GM21360 (cell line): ENCODE data around the gene RDH13.
"Not testable (repeated sequence)": the region's sequence is repeated elsewhere in the genome, so short reads cannot be mapped to it uniquely, and the experiment has no call there.

Experiments used
- ATAC-seq: cut with Tn5 transposase; IDR thresholded peaks from one replicate; pipeline ENCODE4 v1.9.1; 2021; ENCODE audit warnings: mild to moderate bottlenecking, moderate library complexity; ENCODE audit not compliant: unreplicated experiment

RDH13 gene

DNA sequence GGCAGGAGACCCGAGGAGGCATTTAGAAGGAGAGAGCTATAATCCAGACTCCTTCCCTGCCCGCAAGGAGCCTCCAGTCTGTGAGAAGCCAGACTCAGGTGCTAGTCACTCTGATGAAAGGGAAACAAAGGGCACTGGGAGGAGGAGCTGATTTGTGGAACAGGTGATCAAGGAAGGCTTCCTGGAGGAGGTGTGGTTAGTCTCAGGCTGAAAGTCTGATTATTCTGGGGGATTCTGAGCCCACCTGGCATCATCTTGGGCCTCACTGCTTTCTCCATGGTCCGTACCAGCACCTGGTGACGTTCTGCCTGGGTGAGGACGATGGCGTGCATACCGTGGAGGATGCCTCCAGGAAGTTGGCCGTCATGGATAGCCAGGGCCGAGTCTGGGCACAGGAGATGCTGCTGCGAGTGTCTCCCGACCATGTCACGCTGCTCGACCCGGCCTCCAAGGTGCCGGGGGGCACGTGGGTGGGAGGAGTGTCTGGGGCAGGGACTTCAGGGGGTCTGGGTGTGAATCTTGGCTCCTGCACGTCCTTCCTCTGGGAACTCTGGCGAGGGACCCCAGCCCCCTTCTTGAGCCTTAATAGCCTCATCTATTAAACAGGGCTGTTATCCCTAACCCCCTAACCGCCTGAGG is 16.6 kb upstream of the RDH13 start:
- no peak for ATAC-seq

DNA sequence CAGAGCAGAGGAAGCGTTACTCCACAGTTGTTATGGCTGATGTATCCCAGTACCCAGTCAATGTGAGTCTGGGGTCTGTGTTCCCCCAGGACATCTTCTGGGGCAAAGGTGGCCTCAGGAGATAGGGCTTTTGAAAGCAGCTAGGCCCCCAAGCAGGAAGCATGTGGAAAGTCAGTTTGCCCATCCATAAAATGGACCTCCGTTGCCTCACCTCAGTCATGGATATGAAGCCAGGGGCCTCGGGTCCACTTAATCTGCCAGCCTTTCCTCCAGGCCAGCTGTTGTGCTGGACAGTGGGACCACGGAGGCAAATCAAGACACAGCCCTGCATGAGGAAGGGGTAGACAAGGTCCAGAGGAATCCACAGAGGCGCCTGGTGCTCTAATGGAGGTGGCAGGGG is 16.0 kb upstream of the RDH13 start:
- no peak for ATAC-seq

DNA sequence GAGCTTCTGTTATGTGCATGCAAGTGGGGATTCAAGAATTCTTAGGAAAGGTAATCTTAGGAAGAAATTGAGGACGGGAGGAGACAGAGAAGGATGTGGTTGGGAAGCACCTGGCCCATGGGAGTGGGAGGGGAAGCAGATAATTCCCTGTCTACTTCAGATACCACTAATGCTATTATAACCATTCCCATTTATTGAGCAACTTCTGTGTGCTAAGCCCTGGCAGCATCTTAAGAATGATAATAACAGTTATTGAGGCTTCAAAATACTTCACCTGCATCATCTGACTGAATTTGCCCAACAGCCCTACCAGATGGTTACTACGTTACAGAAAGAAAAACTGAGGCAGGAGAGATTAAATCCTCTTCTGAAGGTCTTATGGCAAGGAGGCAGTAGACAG is 14.2 kb upstream of the RDH13 start:
- no peak for ATAC-seq

DNA sequence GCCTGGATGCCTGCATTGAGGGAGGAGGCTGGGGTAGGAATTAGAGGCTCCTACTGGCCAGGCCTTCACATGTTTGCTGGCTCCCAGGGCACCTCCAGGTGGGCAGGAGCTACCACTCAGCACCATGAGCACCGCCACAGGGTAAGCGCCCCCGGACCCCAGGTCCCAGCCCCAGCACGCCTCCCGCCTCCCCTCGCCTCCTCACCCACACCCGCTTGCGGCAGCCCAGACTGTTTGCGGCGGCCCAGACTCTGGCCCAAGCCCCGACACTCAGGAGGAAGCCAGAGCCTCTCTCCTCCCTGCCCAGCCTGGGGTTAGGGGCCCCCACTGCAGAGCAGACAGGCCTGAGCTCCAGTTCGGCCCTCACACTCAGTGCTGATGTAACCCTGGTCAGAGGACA is 13.4 kb upstream of the RDH13 start:
- ATAC-seq: no peak

DNA sequence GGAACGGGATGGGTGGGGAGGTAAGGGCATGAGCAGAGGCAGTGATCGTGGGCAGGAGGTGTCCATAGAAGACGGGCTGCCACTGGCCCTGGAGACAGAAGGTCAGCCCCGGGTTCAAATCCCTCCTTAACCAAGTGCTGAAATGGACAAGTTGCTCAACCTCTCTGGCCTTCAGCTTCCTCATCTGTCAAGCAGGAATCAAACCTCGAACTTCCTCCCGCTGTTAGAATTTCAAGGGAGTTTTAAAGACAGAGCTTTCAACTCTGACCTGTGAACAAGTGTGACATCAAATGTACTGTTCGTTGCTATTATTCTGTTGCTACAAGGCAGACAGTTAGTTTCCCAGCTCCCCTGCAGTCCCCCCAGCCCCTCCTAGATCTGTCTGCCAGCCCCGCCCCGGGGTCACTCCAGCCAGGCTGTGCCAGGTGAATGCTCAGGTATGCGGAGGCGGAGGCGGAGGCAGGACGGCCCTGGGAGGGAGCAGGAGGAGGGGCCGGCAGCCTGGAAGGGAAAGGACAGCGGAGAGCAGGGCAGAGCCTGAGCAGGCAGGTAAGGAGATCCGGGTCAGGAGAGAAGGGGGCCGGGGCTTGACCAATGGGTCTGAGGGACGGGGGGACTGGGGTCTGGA is 12.5 kb upstream of the RDH13 start, which contains the start of gene EPS8L1:
Gene EPS8L1, plus strand, starts transcription at position 499 of the 628 bp plus-strand sequence. CDS start 576 bp downstream, outside the sequence.
- ATAC-seq: no peak

DNA sequence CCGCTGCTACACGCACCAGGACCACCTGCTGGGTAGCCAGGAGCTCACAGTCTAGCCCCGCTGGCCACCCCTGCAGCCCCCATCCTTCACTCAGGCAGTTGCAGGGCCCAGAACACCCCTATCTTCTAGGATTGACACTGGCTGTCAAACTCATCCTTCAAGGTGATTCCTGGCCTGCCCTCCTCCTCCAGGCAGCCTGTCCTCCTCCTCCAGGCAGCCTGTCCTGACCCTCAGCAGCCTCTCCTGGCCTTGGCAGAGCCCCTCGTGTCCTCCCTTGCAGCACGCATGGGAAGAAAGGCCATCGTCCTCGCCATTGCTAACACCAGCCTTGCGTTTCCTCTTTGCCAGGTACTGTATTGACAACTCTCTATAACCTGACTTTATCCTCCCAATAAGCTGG is 9.0 kb upstream of the RDH13 start:
- no peak for ATAC-seq

DNA sequence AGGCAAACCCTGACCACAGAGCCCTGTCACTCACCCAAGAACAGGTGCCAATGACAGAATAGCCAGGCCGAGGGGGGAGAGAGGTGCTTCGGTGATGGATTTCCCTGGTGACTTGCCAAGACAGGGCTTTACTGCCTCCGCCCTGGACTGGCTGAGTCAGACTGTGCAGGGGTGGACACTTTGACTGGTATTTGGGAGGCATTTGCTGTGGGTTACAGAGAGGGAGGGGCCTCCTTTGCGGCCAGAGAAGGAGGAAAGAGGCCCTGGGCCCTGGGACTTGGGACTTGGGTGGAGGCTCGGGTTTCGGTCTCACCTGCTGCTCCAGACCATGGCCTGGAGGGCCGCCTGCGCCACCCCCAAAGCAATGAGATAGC is 8.2 kb upstream of the RDH13 start:
- no peak for ATAC-seq

DNA sequence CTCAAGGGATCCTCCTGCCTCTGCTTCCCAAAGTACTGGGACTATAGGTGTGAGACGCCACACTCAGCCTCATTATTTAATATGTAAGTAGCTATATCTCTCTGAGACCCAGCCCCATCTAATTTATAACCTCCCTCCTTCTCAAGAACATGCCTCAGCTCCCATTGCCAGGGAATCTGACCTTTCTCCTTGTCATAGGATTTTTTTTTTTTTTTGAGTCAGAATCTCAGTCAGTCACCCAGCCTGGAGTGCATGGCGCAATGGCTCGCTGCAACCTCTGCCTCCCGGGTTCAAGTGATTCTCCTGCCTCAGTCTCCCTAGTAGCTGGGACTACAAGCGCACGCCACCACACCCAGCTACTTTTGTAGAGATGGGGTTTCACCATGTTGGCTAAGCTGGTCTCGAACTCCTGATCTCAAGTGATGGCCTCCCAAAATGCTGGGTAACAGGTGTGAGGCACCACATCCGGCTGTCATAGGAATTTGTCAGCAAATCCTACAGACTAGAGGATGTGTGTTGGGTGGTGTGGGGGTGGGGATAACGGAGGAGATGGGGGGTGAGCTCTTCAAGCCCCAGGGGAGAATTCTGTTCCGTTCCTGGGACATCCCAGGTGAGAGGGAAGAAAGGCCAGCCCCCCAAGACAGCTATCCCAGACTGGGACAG is 7.6 kb upstream of the RDH13 start:
- ATAC-seq: no peak

DNA sequence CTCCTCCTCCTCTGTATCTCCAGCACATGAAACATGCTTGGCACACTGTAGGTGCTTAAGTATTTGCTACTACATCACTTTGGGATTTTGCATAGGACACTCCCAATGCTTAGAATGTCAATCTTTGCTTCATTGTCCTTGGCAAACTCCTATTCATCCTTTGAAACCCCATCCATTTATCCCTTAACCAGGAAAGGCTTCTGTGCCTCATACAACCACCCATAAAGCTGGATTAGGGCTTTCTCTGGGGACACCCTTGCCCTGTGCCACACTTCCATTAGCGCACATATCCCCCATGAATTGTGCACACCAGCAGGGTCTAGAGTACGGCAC is 6.9 kb upstream of the RDH13 start:
- no peak for ATAC-seq

DNA sequence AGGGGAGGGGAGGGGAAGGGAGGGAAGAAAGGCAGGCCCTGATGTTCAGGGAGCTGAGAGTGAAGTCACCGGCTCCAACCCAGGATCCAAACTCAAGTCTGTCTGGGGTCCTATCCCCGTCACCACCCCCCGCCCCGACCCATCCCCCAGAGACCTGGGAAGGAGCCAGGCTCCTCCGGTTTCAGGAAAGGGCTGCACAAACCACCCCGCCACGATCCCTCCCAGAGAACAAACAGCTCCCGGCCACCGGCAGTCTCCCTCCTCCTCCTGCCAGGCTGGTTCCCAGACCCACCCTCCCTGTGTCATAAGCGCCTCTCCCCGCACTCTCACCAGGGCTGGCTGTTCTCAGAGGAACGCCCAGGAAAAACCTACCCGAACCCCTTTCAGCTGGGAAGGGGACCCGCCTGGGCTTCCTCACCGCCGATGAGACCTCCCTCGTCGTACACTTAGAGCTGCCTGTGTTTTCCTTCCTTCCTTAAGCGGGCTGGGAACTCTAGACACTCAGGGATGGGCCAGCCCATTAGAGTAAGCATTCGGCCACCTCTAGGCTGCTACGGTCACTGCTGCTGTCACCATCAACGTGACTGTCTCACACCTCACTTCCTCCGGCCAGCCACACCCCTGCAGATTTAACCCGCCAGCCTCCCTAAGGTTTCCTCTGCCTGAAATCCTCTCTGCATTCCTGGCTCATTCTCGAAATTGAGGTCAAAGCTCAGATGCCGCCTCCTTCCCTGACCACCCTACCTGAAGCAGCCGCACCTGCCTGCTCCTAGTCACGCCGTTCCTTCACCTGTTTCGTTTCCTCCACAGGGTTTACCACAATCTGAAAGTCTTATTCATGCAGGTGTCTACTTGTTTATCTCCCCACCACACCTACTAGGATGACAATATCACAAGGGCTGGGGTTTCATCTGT is 6.3 kb upstream of the RDH13 start:
- ATAC-seq: no peak

DNA sequence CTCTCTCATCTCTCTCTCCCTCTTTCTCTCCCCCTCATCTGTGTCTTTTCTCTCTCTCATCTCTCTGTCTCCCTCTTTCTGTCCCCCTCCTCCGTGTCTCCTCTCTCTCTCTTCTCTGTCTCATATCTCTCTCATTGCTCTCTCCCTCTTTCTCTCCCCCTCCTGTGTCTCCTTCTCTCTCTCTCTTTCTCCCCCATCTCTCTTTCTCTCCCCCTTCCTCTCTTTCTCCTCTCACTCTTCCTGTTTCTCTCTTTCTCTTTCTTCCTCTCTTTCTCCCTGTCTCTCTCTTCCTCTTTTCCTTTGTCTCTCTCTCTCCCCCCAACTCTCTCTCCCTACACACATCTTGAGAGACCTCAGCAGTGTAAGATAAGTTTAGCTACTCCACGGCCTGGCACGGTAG is 4.9 kb upstream of the RDH13 start:
- ATAC-seq: no peak

DNA sequence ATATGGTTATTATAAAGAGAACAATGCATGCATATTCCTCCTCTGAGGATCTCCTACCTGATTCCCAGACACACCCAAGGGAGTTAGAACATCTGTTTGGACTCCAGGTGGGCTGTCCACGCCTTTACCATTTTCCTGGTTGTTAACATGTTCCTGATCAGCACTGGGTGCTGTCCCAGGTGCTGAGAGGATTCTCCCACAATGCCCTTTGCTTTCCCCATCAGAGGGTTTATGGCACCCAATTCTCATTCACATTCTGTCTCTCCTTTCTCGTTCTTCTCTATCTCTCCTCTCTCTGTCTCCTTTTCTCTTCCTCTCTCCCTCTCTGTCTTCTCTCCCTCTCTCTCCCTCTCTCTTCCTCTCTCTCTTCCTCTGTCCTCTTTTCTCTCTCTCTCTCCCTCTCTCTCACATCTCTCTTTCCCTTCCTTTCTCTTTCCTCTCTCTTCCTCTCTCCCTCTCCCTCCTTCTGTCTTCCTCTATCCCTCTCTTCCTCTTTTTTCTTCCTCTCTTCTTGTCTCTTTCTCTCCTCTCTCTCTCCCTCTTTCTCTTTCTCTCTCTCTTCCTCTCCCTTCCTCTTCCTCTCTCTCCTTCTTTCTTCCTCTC is 3.3 kb upstream of the RDH13 start:
- ATAC-seq: no peak

DNA sequence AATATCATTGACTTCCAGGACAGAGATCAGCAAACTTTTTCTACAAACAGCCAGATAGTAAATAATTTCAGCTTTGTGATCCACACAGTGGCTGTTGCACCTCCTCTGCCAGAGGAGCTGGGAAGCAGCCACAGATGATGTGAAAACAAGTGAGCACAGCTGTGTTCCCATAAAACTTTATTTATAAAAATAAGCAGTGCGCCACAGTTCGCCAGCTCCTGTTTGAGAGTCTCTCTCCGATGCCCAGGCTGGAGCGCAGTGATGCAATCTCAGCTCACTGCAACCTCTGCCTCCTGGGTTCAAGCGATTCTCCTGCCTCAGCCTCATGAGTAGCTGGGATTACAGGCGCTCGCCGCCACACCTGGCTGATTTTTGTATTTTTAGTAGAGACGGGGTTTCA is 2.6 kb upstream of the RDH13 start:
- ATAC-seq: not testable (repeated sequence)

DNA sequence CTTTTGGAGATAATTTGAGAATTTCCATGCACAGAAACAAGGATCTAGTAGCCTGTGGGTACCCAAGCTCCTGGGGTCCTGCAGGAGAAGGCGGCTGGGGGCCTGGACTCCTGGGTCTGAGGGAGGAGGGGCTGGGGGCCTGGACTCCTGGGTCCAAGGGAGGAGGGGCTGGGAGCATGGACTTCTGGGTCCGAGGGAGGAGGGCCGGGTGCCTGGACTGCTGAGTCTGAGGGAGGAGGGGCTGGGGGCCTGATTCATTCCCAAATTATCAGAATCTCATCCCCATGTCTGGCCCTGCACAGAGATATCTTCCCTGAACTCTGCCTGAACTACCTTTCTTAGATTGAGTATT is 520 bp upstream of the RDH13 start:
- no peak for ATAC-seq

DNA sequence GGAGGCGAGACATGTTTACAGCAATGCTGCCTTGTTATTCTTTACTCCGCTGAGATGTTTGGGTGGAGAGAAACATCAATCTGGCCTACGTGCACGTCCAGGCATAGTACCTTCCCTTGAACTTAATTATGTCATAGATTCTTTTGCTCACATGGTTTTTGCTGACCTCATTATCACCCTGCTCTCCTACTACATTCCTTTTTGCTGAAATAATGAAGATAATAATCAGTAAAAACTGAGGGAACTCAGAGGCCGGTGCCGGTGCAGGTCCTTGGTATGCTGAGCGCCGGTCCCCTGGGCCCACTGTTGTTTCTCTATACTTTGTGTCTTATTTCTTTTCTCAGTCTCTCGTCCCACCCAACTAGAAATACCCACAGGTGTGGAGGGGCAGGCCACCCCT is 2.7 kb downstream of the RDH13 start:
- not testable (repeated sequence) for ATAC-seq

DNA sequence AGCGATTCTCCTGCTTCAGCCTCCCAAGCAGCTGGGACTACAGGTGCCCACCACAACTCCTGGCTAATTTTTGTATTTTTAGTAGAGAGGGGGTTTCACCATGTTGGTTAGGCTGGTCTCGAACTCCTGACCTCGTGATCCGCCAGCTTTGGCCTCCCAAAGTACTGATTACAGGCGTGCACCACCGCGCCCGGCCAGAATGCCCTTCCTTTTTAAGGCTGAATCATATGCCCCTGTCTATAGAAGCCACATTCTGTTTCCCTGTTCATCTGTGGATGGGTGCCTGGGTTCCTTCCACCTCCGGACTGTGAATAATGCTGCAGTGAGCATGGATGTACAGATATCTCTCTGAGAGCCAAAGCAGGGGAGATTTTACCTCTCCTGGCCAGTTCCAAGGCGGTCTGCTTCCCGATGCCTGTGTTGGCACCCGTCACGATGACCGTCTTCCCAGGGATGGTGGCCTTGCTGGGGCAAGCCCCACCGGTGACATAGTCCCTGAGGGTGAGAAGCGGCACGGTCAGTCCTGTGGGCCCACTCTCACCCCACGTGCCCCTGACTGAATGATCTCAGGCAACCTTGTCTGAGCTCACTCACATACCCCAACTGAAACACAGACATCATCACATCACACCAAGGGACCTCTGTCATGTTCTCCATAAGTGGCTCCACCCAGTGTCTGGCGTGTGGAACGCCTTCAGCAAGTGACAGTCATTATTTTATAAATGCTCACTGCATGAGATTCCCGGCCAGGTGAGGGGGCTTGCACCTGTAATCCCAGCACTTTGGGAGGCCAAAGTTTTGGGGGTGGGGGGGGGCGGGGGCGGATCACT is 4.0 kb downstream of the RDH13 start:
- no peak for ATAC-seq

DNA sequence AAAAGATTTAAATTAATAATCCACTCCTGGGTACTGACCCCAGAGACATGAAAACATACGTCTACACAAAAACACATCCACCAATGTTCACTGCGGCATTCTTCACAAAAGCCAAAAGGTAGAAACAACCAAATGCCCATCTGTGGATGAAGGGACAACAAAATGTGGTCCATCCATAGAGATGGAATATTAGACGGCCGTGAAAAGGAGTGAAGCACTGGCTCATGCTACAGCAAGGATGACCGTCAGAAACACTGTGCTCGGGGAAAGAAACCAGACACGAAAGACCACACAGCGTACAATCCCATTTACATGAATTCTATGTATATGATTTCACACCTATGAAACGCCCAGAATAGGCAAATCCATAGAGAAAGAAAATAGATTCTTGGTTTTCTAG is 6.1 kb downstream of the RDH13 start:
- no peak for ATAC-seq

DNA sequence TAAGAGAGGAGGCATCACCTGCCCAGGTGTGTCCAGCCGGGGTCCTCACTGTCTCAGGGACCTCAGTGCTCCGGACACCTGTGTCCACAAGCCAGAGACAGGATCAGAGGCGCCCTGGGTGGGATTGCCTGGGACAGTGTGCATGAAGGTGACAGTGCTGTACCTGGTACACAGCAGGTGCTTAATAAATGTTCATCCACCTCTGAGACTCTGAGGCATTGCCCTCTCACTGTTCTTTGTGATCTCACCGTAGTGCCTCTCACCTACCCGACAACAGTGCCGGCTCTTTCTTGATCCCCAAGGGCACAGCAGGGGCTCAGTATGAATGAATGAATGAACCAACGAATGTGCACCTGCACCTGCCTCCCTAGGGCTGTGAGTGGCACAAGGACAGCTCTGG is 9.2 kb downstream of the RDH13 start:
- ATAC-seq: no peak

DNA sequence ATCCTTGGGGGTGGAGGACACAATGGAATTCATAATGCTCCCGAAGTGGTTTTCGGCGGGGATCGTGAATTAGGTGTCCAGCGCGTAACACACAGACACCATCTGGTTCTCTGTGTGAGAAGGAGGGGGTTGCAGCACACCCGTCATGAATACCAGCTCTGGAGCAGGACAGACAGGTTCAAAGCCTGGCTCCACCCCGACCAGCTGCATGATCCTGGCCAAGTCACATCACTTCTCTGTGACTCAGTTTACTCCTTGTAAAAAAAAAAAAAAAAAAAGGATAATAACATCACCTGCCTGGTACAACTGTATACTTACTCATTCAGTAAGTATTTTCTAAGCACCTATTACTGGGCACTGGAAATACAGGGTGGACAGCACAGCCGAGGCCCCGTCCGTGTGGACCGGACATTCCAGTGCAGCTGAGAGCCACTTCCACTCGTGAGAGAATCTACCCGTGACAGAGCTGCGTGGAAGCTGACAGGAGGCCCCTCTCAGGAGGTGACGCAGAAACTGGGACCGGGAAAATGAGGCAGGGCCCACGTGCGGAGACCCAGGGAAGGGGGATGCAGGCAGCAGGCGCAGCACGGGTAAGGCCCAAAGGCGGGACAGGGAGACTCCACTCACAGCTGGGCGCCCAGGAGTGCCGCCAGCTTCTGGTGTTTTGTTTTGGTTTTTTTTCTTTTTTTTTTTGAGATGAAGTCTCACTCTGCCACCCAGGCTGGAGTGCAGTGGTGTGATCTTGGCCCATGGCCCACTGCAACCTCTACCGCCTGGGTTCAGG is 12.0 kb downstream of the RDH13 start:
- ATAC-seq: no peak

DNA sequence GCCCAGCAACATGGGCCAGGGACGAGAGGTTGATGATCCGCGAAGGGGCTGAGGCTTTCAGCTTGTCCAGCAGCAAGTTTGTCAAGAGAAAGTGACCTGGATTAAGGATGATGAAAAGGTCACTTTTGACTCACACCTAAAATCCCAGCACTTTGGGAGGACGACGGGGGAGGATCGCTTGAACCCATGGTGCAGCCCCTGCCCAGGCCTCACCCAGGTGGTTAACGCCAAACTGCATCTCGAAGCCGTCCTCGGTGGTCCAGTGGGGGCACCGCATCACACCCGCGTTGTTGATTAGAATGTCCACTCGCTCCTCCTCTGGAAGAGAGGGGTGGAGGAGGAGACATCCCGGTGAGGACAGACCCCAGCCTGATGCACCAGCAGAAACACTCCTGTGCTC is 14.5 kb downstream of the RDH13 start:
- no peak for ATAC-seq
